Measurements from ENCODE around the gene ZNF598.
"Not testable (repeated sequence)": the region's sequence is repeated elsewhere in the genome, so short reads cannot be mapped to it uniquely, and the experiment has no call there.

ZNF598 gene

GRCh38 chr16:1966460-1966859 is 43.2 kb downstream of the ZNF598 start, which contains the start of gene RNF151:
Gene RNF151 (plus strand): TSS chr16:1966856. CDS start chr16:1966882, 26 bp downstream.
- Mint-ChIP-seq H3K27ac (peak within 1 kb of the TSS; percentile 97), H3K4me3 (peak within 1 kb of the TSS; percentile 88), H3K27me3 (no peaks in the 10 kb centered on the region), H3K9me3 (no peaks in the 10 kb centered on the region), H3K36me3 (ENCODE audit: low read depth) (peaks cover 45% of the 10 kb centered on the region), H3K4me1 (ENCODE audit: low read depth) (peaks cover 50% of the 10 kb centered on the region)
- intact Hi-C loops (cut with micrococcal nuclease), result no loop called here

- H3K27ac Mint-ChIP-seq, result peak overlapping the region; percentile 97
Observed at GRCh38 chr16:1965396-1966001, 44.1 kb downstream of the ZNF598 start.

GRCh38 chr16:1964506-1965395 is 44.9 kb downstream of the ZNF598 start, which contains the start of gene RPS2:
Gene RPS2 (minus strand): TSS chr16:1964826. CDS start chr16:1964625, 201 bp downstream.
- Mint-ChIP-seq H3K36me3 (ENCODE audit: low read depth) (peaks cover 59% of the 10 kb centered on the region), H3K27me3 (no peaks in the 10 kb centered on the region), H3K4me3 (peak within 1 kb of the TSS; percentile 88), H3K4me1 (ENCODE audit: low read depth) (peaks cover 52% of the 10 kb centered on the region), H3K27ac (peak within 1 kb of the TSS; percentile 97), H3K9me3 (no peaks in the 10 kb centered on the region)
- intact Hi-C loops (cut with micrococcal nuclease), result no loop called here

More at GRCh38 chr16:1965396-1966001, 44.1 kb downstream of the ZNF598 start:
- intact Hi-C loops (cut with micrococcal nuclease), result no loop called here
- peak overlapping the region; percentile 88 for H3K4me3 Mint-ChIP-seq
- peaks cover 49% of the 10 kb centered on the region for H3K4me1 Mint-ChIP-seq (ENCODE audit: low read depth)
- H3K27me3 Mint-ChIP-seq, result no peaks in the 10 kb centered on the region
- H3K36me3 Mint-ChIP-seq (ENCODE audit: low read depth), result peaks cover 52% of the 10 kb centered on the region
- H3K9me3 Mint-ChIP-seq, result no peaks in the 10 kb centered on the region

GRCh38 chr16:1963806-1964505 is 45.7 kb downstream of the ZNF598 start:
- Mint-ChIP-seq H3K4me3 (peak overlapping the region; percentile 88), H3K27ac (peak overlapping the region; percentile 97), H3K9me3 (no peaks in the 10 kb centered on the region), H3K27me3 (peaks cover 3% of the 10 kb centered on the region), H3K4me1 (ENCODE audit: low read depth) (peaks cover 57% of the 10 kb centered on the region), H3K36me3 (ENCODE audit: low read depth) (peaks cover 64% of the 10 kb centered on the region)
- intact Hi-C loops (cut with micrococcal nuclease), result no loop called here

- Mint-ChIP-seq H3K36me3 (ENCODE audit: low read depth) (peaks cover 64% of the 10 kb centered on the region), H3K27me3 (peaks cover 17% of the 10 kb centered on the region), H3K4me3 (peak overlapping the region; percentile 88), H3K4me1 (ENCODE audit: low read depth) (peaks cover 62% of the 10 kb centered on the region), H3K27ac (peak overlapping the region; percentile 97)
- intact Hi-C loops (cut with micrococcal nuclease); H3K9me3 Mint-ChIP-seq: not testable (repeated sequence)
Observed at GRCh38 chr16:1962161-1963153, 47.2 kb downstream of the ZNF598 start.

- H3K27ac Mint-ChIP-seq, result no peak overlapping the region
- H3K27me3 Mint-ChIP-seq, result peaks cover 23% of the 10 kb centered on the region
- H3K36me3 Mint-ChIP-seq (ENCODE audit: low read depth), result peaks cover 64% of the 10 kb centered on the region
- H3K4me1 Mint-ChIP-seq (ENCODE audit: low read depth), result peaks cover 62% of the 10 kb centered on the region
- no peak overlapping the region for H3K4me3 Mint-ChIP-seq
- intact Hi-C loops (cut with micrococcal nuclease), result no loop called here
- H3K9me3 Mint-ChIP-seq, result no peaks in the 10 kb centered on the region
Observed at GRCh38 chr16:1961651-1962067, 48.0 kb downstream of the ZNF598 start.

GRCh38 chr16:1960665-1961630 is 48.7 kb downstream of the ZNF598 start:
- intact Hi-C loops (cut with micrococcal nuclease), result no loop called here

GRCh38 chr16:1959269-1960039 is 50.2 kb downstream of the ZNF598 start, which contains the start of gene NDUFB10:
Gene NDUFB10 (plus strand): TSS chr16:1959538. CDS start chr16:1959625, 87 bp downstream.
- Mint-ChIP-seq H3K27ac (peak within 1 kb of the TSS; percentile 96), H3K4me1 (ENCODE audit: low read depth) (peaks cover 54% of the 10 kb centered on the region), H3K4me3 (peak within 1 kb of the TSS; percentile 98), H3K9me3 (no peaks in the 10 kb centered on the region), H3K27me3 (peaks cover 27% of the 10 kb centered on the region), H3K36me3 (ENCODE audit: low read depth) (peaks cover 52% of the 10 kb centered on the region)
- intact Hi-C loops (cut with micrococcal nuclease), result no loop called here

More at GRCh38 chr16:1960665-1961630, 48.7 kb downstream of the ZNF598 start:
- peaks cover 64% of the 10 kb centered on the region for H3K36me3 Mint-ChIP-seq (ENCODE audit: low read depth)
- H3K27me3 Mint-ChIP-seq, result peaks cover 23% of the 10 kb centered on the region
- H3K4me1 Mint-ChIP-seq (ENCODE audit: low read depth), result peaks cover 61% of the 10 kb centered on the region
- peak overlapping the region; percentile 96 for H3K27ac Mint-ChIP-seq
- no peaks in the 10 kb centered on the region for H3K9me3 Mint-ChIP-seq
- H3K4me3 Mint-ChIP-seq, result peak overlapping the region; percentile 98

- peaks cover 30% of the 10 kb centered on the region for H3K27me3 Mint-ChIP-seq
- H3K9me3 Mint-ChIP-seq, result no peaks in the 10 kb centered on the region
- peaks cover 49% of the 10 kb centered on the region for H3K4me1 Mint-ChIP-seq (ENCODE audit: low read depth)
- peak overlapping the region; percentile 98 for H3K4me3 Mint-ChIP-seq
- H3K36me3 Mint-ChIP-seq (ENCODE audit: low read depth), result peaks cover 45% of the 10 kb centered on the region
- intact Hi-C loops (cut with micrococcal nuclease), result no loop called here
- peak overlapping the region; percentile 96 for H3K27ac Mint-ChIP-seq
Observed at GRCh38 chr16:1958715-1959268, 50.8 kb downstream of the ZNF598 start.

GRCh38 chr16:1958143-1958491 is 51.5 kb downstream of the ZNF598 start:
- H3K27ac Mint-ChIP-seq; H3K9me3 Mint-ChIP-seq; intact Hi-C loops (cut with micrococcal nuclease); H3K4me3 Mint-ChIP-seq: not testable (repeated sequence)
- peaks cover 43% of the 10 kb centered on the region for H3K4me1 Mint-ChIP-seq (ENCODE audit: low read depth)
- peaks cover 39% of the 10 kb centered on the region for H3K36me3 Mint-ChIP-seq (ENCODE audit: low read depth)
- peaks cover 31% of the 10 kb centered on the region for H3K27me3 Mint-ChIP-seq

- H3K4me3 Mint-ChIP-seq; H3K9me3 Mint-ChIP-seq; intact Hi-C loops (cut with micrococcal nuclease); H3K27ac Mint-ChIP-seq: not testable (repeated sequence)
- Mint-ChIP-seq H3K4me1 (ENCODE audit: low read depth) (peaks cover 37% of the 10 kb centered on the region), H3K36me3 (ENCODE audit: low read depth) (peaks cover 33% of the 10 kb centered on the region), H3K27me3 (peaks cover 34% of the 10 kb centered on the region)
Observed at GRCh38 chr16:1957434-1958142, 52.0 kb downstream of the ZNF598 start.
